Keratinocyte (primary cell): ENCODE measurements around the gene SHQ1. TPM values are rescaled to one million over a fixed set of nuclear protein-coding genes. Genes with fewer than 3 reads are reported as not detected.

Experiments
- DNase-seq: peaks from one replicate; pipeline ENCODE4 v3.0.0-alpha.2; 2011; ENCODE audit warnings: low read depth, missing footprints, low spot score
- FAIRE-seq: peaks from 2 replicates; lab custom pipeline; 2011; peaks lifted over from hg19 to GRCh38; lab: Jason Lieb, UNC
- H2AFZ ChIP-seq: 2 replicates; pipeline ENCODE4 v1.6.0; 2012; ENCODE audit warnings: low read length, control low read depth, inconsistent platforms; ENCODE audit not compliant: control insufficient read depth
- H3K27ac ChIP-seq: 2 replicates; pipeline ENCODE4 v1.5.1; 2011; ENCODE audit warnings: low read length; ENCODE audit not compliant: control insufficient read depth, insufficient read depth
- H3K27me3 ChIP-seq: 3 replicates; pipeline ENCODE4 v1.6.0; 2011; ENCODE audit warnings: low read length; ENCODE audit not compliant: control insufficient read depth, insufficient read depth; ENCODE audit errors: extremely low read depth
- H3K36me3 ChIP-seq, 2 experiments: 2 replicates in 1 of 2; 3 replicates in 1 of 2; pipeline ENCODE4 v1.5.1; 2011; ENCODE audit warnings: low read length in 2 of 2, mild to moderate bottlenecking in 1 of 2; ENCODE audit not compliant: control insufficient read depth in 2 of 2, insufficient read depth in 2 of 2; ENCODE audit errors: extremely low read depth in 1 of 2
- H3K4me1 ChIP-seq: 3 replicates; pipeline ENCODE4 v1.5.1; 2011; ENCODE audit warnings: low read length; ENCODE audit not compliant: control insufficient read depth, insufficient read depth; ENCODE audit errors: extremely low read depth
- H3K4me2 ChIP-seq: 3 replicates; pipeline ENCODE4 v1.6.0; 2011; ENCODE audit warnings: low read depth, low read length; ENCODE audit not compliant: control insufficient read depth, insufficient read depth; ENCODE audit errors: extremely low read depth
- H3K4me3 ChIP-seq, 3 experiments: fragments of 200-600 bp in 1 of 3; sonication (generic) in 1 of 3; 2 replicates in 2 of 3; 3 replicates in 1 of 3; pipeline ENCODE4 v1.5.1; 2011 to 2016; ENCODE audit warnings: low read length in 3 of 3, mild to moderate bottlenecking in 3 of 3, control low read depth in 2 of 3, inconsistent platforms in 1 of 3, low read depth in 1 of 3, mixed read lengths in 1 of 3, mixed run types in 1 of 3, moderate library complexity in 1 of 3; ENCODE audit not compliant: control insufficient read depth in 2 of 3, insufficient read depth in 2 of 3; ENCODE audit errors: extremely low read depth in 1 of 3
- H3K79me2 ChIP-seq: 2 replicates; pipeline ENCODE4 v1.6.0; 2012; ENCODE audit warnings: low read length; ENCODE audit not compliant: control insufficient read depth, insufficient read depth
- H3K9ac ChIP-seq: 3 replicates; pipeline ENCODE4 v1.6.0; 2011; ENCODE audit warnings: low read length; ENCODE audit not compliant: control insufficient read depth, insufficient read depth; ENCODE audit errors: extremely low read depth
- H3K9me1 ChIP-seq: 3 replicates; pipeline ENCODE4 v1.6.0; 2011; ENCODE audit warnings: low read length; ENCODE audit not compliant: control insufficient read depth, insufficient read depth; ENCODE audit errors: extremely low read depth
- H3K9me3 ChIP-seq: 2 replicates; pipeline ENCODE4 v1.5.1; 2012; ENCODE audit warnings: low read depth, low read length; ENCODE audit not compliant: control insufficient read depth
- H4K20me1 ChIP-seq: 3 replicates; pipeline ENCODE4 v1.6.0; 2011; ENCODE audit warnings: low read length; ENCODE audit not compliant: control insufficient read depth, insufficient read depth; ENCODE audit errors: extremely low read depth
- CTCF ChIP-seq, 3 experiments: IDR thresholded peaks in 1 of 3; conservative IDR thresholded peaks in 1 of 3; optimal IDR thresholded peaks in 1 of 3; 2 replicates in 2 of 3; 3 replicates in 1 of 3; pipeline versions ENCODE3 to v1.5.1; 2011; ENCODE audit warnings: low read length in 3 of 3, mild to moderate bottlenecking in 3 of 3, moderate library complexity in 2 of 3, control low read depth in 1 of 3, inconsistent platforms in 1 of 3; ENCODE audit not compliant: insufficient read depth in 2 of 3; ENCODE audit errors: extremely low read depth in 1 of 3
- EZH2 ChIP-seq: IDR thresholded peaks from one replicate; pipeline ENCODE4 v1.6.1; 2012; ENCODE audit warnings: inconsistent platforms, mild to moderate bottlenecking, low read length, moderate library complexity
- dilution Hi-C: fragments of 300-500 bp; cut with MboI; formaldehyde crosslinking; loops from one replicate; pipeline ENCODE4 v1.7.0; 2020; ENCODE audit warnings: low sequenced_read_pairs; ENCODE audit not compliant: extremely low pct_ligation_motif_present
- polyA plus RNA-seq, 5 experiments: library from polyadenylated mRNA; depleted of rRNA in 3 of 5; stranded (reverse) in 3 of 5; stranded (forward) in 1 of 5; unstranded in 1 of 5; fragments of >200 nt; gene quantifications; 1 replicate in 1 of 5; 2 replicates in 3 of 5; 3 replicates in 1 of 5; pipeline versions ENCODE4 v1.2.1 to v1.2.3, GENCODE V29; 2011 to 2012; ENCODE audit warnings: missing spikeins in 2 of 5, low read depth in 1 of 5, low replicate concordance in 1 of 5

Gene SHQ1
- polyA plus RNA-seq, 1 donor (not counting 4 experiments of a cell fraction or from before 2014, with no cell fraction given): 17.7 TPM

- no peaks in the 10 kb centered on the region for H4K20me1 ChIP-seq
- H2AFZ ChIP-seq: no peak overlapping the region
- TF ChIP-seq EZH2 (no peak), CTCF (optimal IDR thresholded peaks at IDR 0.05 in 1 of 3, IDR thresholded peaks at IDR 0.05 in 1 of 3, conservative IDR thresholded peaks at IDR 0.05 in 1 of 3; ENCODE audit: extremely low read depth in 1 of 3, insufficient read depth in 2 of 3, low read length in 3 of 3) (no peak)
- no peaks in the 10 kb centered on the region for H3K79me2 ChIP-seq
- dilution Hi-C loops: no loop called here
- FAIRE-seq (no peak), DNase-seq (no peak)
- H3K9me3 ChIP-seq: no peaks in the 10 kb centered on the region
- H3K4me1 ChIP-seq: no peaks in the 10 kb centered on the region
- H3K36me3 ChIP-seq: no peaks in the 10 kb centered on the region
- H3K9ac ChIP-seq: no peak overlapping the region
- no peak overlapping the region for H3K4me3 ChIP-seq
- H3K9me1 ChIP-seq: no peaks in the 10 kb centered on the region
- H3K27me3 ChIP-seq: no peaks in the 10 kb centered on the region
- H3K4me2 ChIP-seq: no peak overlapping the region
- no peak overlapping the region for H3K27ac ChIP-seq
Observed at GRCh38 chr3:72855001-72855400, 6.8 kb upstream of the SHQ1 start.

GRCh38 chr3:72848703-72849081, 447 bp upstream of the SHQ1 start:
- Histone ChIP-seq H3K9ac (no peak overlapping the region), H3K9me1 (no peaks in the 10 kb centered on the region), H3K36me3 (no peaks in the 10 kb centered on the region), H3K4me1 (peaks cover 16% of the 10 kb centered on the region), H2AFZ (peak overlapping the region; percentile 71), H3K4me3 (peak overlapping the region; percentile 88 to 97 (median 97)), H3K27me3 (no peaks in the 10 kb centered on the region), H3K79me2 (peaks cover 24% of the 10 kb centered on the region), H3K27ac (no peak overlapping the region), H3K9me3 (no peaks in the 10 kb centered on the region), H3K4me2 (peak overlapping the region; percentile 83), H4K20me1 (no peaks in the 10 kb centered on the region)
- dilution Hi-C loops: no loop called here
- DNase-seq: peak; percentile 2
- FAIRE-seq: no peak
- TF ChIP-seq EZH2 (no peak), CTCF (optimal IDR thresholded peaks at IDR 0.05 in 1 of 3, IDR thresholded peaks at IDR 0.05 in 1 of 3, conservative IDR thresholded peaks at IDR 0.05 in 1 of 3; ENCODE audit: extremely low read depth in 1 of 3, insufficient read depth in 2 of 3, low read length in 3 of 3) (no peak)
